Measurements from ENCODE around the gene CAPN1. TPM values are rescaled to one million over a fixed set of nuclear protein-coding genes. Genes with fewer than 3 reads are reported as not detected.

The CAPN1 gene
- total RNA-seq, 2 experiments from 2014 or later: 170 to 179 TPM

DNA sequence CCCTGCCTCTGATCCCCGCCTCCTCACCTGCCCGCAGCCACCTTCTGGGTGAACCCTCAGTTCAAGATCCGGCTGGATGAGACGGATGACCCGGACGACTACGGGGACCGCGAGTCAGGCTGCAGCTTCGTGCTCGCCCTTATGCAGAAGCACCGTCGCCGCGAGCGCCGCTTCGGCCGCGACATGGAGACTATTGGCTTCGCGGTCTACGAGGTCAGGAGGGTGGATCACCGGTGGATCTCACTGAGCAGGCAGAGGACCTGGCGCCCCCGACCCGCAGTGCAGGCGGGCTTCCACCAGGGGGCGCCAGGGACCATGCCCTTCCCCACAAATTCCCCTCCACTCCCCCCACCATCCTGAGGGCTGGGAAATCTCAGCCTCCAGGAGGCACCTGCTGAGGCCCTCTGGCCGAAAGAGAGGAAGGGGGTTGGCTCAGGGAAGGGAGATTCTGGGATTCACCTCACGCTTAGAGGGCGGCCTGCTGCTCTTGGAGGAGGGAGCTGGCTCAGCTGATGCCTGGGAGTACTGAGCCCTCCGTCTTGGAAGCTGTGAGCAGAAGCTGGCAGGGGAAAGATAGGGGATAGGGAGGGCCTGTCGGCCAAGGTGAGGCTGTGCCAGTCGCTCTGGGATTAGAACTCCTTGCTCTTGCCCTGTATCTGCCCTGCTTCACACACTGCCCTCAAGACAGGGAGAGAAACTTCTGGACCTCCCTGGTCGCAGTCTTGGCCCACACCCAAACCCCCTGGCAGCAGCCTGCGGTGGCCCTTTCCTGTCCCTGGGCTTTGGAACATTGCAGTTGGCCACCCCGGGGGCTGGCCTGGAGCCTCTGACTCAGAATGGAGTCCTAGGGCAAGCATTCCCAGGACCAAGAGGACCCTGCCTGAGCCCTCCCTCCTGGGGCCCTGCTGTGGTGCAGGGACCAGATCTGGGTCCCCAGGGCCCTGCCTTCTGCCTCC lies 23.2 kb downstream of the CAPN1 start:
- no peaks in the 10 kb centered on the region for H3K9me3 Mint-ChIP-seq (ENCODE audit: insufficient read depth)
- DNase-seq (peak; percentile 54), ATAC-seq (peak; percentile 66)
- H3K27ac Mint-ChIP-seq: no peak overlapping the region
- peaks cover 13% of the 10 kb centered on the region for H3K4me1 Mint-ChIP-seq (ENCODE audit: low read depth)
- no peaks in the 10 kb centered on the region for H3K27me3 Mint-ChIP-seq (ENCODE audit: low read depth)
- ChIA-PET POLR2A (no interaction called here), CTCF (interaction anchor here (0.6 to 2.7 kb wide), 16 partner anchors 8 to 127 kb away, joined by 3 to 13 read pairs (median 4); partner anchors contain the start of genes CDC42EP2, FAU, MRPL49 and POLA2)
- H3K36me3 Mint-ChIP-seq (ENCODE audit: low read depth): peaks cover 28% of the 10 kb centered on the region
- no peak overlapping the region for H3K4me3 Mint-ChIP-seq

DNA sequence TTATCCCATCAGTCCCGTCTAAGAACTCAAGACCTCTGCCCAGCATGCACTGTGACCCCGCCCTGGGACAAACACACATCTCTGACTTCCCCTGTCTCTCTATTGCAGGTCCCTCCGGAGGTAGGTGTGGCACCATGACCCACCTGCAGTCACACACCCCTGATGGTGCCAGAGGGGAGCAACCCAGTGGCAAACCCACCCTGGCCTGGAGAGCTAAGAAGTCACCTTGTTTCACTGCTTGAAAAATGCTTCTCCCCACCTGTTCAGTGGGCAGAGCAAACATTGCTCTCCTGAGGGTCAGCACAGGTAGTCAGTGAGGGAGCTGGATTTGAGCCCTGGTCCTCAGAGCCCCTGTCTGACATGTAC lies 23.9 kb downstream of the CAPN1 start:
- CTCF ChIA-PET: interaction anchor here (0.6 to 2.7 kb wide), 16 partner anchors 8 to 126 kb away, joined by 3 to 13 read pairs (median 4); partner anchors contain the start of genes CDC42EP2, FAU, MRPL49 and POLA2
- H3K4me1 Mint-ChIP-seq (ENCODE audit: low read depth): peaks cover 13% of the 10 kb centered on the region
- H3K27ac Mint-ChIP-seq: no peak overlapping the region

DNA sequence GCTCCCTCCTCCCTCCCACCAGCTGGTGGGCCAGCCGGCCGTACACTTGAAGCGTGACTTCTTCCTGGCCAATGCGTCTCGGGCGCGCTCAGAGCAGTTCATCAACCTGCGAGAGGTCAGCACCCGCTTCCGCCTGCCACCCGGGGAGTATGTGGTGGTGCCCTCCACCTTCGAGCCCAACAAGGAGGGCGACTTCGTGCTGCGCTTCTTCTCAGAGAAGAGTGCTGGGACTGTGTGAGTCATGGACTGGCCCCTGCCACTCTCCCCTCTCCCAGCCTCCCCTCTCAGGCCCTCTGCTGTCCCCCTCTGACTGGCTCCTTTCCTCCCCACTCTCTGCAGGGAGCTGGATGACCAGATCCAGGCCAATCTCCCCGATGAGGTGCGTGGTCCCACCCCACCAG lies 24.7 kb downstream of the CAPN1 start:
- Mint-ChIP-seq H3K4me3 (no peak overlapping the region), H3K27me3 (ENCODE audit: low read depth) (no peaks in the 10 kb centered on the region), H3K4me1 (ENCODE audit: low read depth) (peaks cover 13% of the 10 kb centered on the region), H3K36me3 (ENCODE audit: low read depth) (peaks cover 36% of the 10 kb centered on the region), H3K27ac (no peak overlapping the region), H3K9me3 (ENCODE audit: insufficient read depth) (no peaks in the 10 kb centered on the region)
- no peak for ATAC-seq
- CTCF ChIA-PET: interaction anchor here (0.6 to 2.2 kb wide), 4 partner anchors 9 to 109 kb away, joined by 3 to 13 read pairs (median 4); partner anchors contain the start of gene CDC42EP2
- POLR2A ChIA-PET: no interaction called here
- DNase-seq: no peak

More for the DNA sequence above, 23.9 kb downstream of the CAPN1 start:
- H3K36me3 Mint-ChIP-seq (ENCODE audit: low read depth): peaks cover 33% of the 10 kb centered on the region
- POLR2A ChIA-PET: interaction anchor here (0.7 kb wide), 1 partner anchor 20 kb away, joined by 4 read pairs; no protein-coding TSS in a partner anchor
- H3K9me3 Mint-ChIP-seq (ENCODE audit: insufficient read depth): no peaks in the 10 kb centered on the region
- H3K27me3 Mint-ChIP-seq (ENCODE audit: low read depth): no peaks in the 10 kb centered on the region
- ATAC-seq: no peak
- no peak for DNase-seq
- no peak overlapping the region for H3K4me3 Mint-ChIP-seq

DNA sequence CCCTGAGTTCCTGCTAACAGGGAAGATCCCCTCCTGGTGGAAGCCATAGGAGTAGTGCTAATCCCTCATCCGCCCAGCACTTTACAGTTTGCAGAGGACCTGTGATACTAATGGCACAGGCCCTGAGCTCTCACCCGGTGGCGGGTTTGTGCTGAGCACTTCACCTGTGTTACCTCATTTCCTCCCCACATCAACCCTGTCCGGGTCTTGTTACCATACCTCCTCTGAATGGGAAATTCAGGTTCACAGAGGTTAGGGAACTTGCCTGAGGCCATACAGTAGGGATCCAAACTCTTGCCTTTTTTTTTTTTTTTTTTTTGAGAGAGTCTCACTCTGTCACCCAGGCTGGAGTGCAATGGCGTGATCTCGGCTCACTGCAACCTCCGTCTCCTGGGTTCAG lies 25.2 kb downstream of the CAPN1 start:
- ChIA-PET POLR2A (no interaction called here), CTCF (interaction anchor here (1.6 kb wide), 1 partner anchor 9 kb away, joined by 4 read pairs; no protein-coding TSS in a partner anchor)
- ATAC-seq (no peak), DNase-seq (no peak)
- peaks cover 13% of the 10 kb centered on the region for H3K4me1 Mint-ChIP-seq (ENCODE audit: low read depth)
- no peaks in the 10 kb centered on the region for H3K9me3 Mint-ChIP-seq (ENCODE audit: insufficient read depth)
- no peak overlapping the region for H3K27ac Mint-ChIP-seq
- peaks cover 36% of the 10 kb centered on the region for H3K36me3 Mint-ChIP-seq (ENCODE audit: low read depth)
- no peak overlapping the region for H3K4me3 Mint-ChIP-seq
- H3K27me3 Mint-ChIP-seq (ENCODE audit: low read depth): no peaks in the 10 kb centered on the region

DNA sequence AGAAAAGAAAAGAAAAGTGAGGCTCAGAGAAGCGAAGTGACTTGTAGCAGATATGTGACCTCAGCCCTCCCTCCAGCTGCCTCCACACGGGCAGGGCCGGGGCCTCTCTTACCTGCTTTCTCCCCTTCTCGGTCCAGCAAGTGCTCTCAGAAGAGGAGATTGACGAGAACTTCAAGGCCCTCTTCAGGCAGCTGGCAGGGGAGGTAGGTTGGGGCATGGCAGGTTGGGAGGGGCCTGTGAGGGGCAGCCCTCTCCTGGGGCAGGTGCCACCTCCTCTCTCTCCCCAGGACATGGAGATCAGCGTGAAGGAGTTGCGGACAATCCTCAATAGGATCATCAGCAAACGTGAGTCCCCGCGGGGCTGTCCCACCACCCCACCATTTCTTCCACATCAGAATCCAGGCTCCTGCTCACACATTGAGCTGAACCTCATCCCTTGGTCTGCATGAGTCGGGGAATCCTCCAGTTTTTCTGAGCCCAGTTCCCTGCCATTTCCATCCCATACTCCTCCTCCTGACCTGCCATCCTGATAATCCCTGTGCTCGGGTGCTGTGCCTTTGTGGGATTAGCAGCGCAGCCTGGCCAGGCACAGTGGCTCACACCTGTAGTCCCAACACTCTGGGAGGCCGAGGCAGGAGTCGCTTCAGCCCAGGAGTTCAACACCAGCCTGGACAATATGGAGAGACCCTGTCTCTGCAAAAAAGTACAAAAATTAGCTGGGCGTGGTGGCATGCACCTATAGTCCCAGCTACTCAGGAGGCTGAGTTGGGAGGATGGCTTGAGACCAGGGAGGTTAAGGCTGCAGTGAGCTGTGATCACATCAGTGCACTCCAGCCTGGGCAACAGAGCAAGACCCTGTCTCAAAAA lies 26.4 kb downstream of the CAPN1 start:
- Mint-ChIP-seq H3K4me1 (ENCODE audit: low read depth) (peaks cover 20% of the 10 kb centered on the region), H3K9me3 (ENCODE audit: insufficient read depth) (no peaks in the 10 kb centered on the region), H3K27ac (peak overlapping the region; percentile 43), H3K4me3 (no peak overlapping the region), H3K27me3 (ENCODE audit: low read depth) (no peaks in the 10 kb centered on the region), H3K36me3 (ENCODE audit: low read depth) (peaks cover 36% of the 10 kb centered on the region)
- no peak for DNase-seq
- ChIA-PET POLR2A (no interaction called here), CTCF (interaction anchor here (0.9 kb wide), 2 partner anchors 108 to 123 kb away, joined by 4 read pairs; no protein-coding TSS in a partner anchor)
- no peak for ATAC-seq

DNA sequence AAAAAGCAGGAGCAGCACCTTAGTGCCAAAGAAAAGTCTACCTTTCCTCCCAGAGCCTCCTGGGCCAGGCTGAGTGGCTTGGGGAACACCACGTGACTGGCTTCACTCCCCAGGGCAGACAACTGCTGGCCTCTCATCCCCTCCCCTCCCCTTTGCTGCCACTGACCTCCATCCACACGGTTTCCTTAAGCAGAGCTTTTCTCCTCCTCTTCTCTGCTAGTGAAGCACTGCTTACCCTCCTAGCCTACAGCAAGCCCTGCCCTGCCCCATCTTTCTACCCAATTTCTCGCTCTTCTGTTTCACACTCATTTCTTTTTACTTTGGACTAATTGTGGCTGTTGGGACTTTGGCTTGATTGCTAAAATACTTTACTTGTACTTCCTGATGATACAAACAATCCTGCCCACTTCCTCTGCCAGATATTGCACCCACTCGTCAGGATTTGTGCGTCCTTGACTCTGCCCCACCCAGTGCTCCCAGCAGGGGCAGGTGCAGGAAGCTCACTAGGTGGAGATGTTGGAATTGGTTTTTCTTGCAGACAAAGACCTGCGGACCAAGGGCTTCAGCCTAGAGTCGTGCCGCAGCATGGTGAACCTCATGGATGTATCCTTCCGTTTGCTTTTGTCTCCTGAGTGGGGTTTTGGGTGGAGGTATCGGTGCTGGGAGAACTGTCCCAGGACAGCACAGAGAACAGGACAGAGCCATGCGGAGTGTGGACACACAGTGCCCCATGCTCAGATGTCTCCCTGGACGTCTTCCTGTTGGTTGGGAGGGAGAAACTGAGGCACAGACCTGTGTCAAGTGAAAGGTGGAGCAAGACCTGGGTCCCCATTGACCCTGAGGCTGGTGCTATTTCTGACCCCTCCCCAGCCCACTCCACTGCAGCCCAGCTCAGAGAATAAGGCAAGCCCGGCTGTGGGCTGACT lies 27.3 kb downstream of the CAPN1 start:
- Mint-ChIP-seq H3K36me3 (ENCODE audit: low read depth) (peaks cover 36% of the 10 kb centered on the region), H3K27ac (peak overlapping the region; percentile 43), H3K4me1 (ENCODE audit: low read depth) (peaks cover 29% of the 10 kb centered on the region), H3K27me3 (ENCODE audit: low read depth) (no peaks in the 10 kb centered on the region), H3K9me3 (ENCODE audit: insufficient read depth) (no peaks in the 10 kb centered on the region), H3K4me3 (no peak overlapping the region)
- ChIA-PET CTCF (interaction anchor here (0.9 kb wide), 1 partner anchor 122 kb away, joined by 4 read pairs; no protein-coding TSS in a partner anchor), POLR2A (interaction anchor here (0.5 kb wide), 1 partner anchor 766 kb away, joined by 3 read pairs; no protein-coding TSS in a partner anchor)
- ATAC-seq (no peak), DNase-seq (no peak)

DNA sequence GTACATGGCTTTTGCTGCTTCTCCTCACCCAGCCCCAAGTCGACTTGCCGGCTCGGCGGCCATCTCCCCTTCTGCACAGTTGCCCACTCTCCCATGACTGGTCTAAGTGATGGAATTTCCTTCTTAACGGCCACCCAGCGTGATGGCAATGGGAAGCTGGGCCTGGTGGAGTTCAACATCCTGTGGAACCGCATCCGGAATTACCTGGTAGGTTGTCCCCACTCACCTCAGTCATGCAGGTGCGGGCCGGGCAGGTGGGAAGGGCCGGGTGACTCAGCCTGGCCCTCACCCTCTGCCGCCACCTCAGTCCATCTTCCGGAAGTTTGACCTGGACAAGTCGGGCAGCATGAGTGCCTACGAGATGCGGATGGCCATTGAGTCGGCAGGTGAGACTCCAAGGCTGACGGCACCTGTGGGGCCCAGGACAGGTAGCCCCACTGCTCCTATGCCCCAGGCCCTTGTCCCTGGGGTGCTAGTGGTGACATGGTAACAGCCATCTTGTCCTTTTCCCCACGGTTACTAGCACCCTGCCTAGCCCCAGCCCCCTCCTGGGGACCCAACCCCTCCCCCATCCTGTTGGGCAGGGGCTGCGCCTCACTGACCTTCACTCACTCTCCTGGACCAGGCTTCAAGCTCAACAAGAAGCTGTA lies 28.1 kb downstream of the CAPN1 start:
- H3K4me3 Mint-ChIP-seq: no peak overlapping the region
- H3K36me3 Mint-ChIP-seq (ENCODE audit: low read depth): peaks cover 33% of the 10 kb centered on the region
- ChIA-PET POLR2A (interaction anchor here (0.9 kb wide), 1 partner anchor 53 kb away, joined by 3 read pairs; the partner anchor contains the start of gene POLA2), CTCF (no interaction called here)
- DNase-seq (no peak), ATAC-seq (no peak)
- H3K4me1 Mint-ChIP-seq (ENCODE audit: low read depth): peaks cover 37% of the 10 kb centered on the region
- H3K27me3 Mint-ChIP-seq (ENCODE audit: low read depth): no peaks in the 10 kb centered on the region
- H3K27ac Mint-ChIP-seq: no peak overlapping the region
- H3K9me3 Mint-ChIP-seq (ENCODE audit: insufficient read depth): no peaks in the 10 kb centered on the region

DNA sequence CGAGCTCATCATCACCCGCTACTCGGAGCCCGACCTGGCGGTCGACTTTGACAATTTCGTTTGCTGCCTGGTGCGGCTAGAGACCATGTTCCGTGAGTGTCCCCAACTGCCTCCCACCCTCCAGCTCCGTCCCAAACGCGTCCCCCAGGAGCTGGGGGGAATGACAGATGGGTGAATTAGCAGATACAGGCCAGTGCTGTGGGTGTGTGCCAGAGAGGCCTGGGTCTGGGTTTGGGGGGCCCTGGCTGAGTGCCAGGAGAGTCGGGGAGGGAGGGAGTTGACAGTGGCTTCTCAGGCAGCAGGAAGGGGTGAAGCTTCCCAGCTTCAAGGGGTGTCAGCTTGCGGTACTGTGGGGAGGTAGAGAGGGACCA lies 28.6 kb downstream of the CAPN1 start:
- Mint-ChIP-seq H3K27me3 (ENCODE audit: low read depth) (peaks cover under 1% of the 10 kb centered on the region), H3K9me3 (ENCODE audit: insufficient read depth) (no peaks in the 10 kb centered on the region), H3K36me3 (ENCODE audit: low read depth) (peaks cover 32% of the 10 kb centered on the region), H3K4me3 (no peak overlapping the region), H3K27ac (no peak overlapping the region), H3K4me1 (ENCODE audit: low read depth) (peaks cover 38% of the 10 kb centered on the region)
- ATAC-seq (no peak), DNase-seq (no peak)
- ChIA-PET CTCF (interaction anchor here (0.7 kb wide), 1 partner anchor 13 kb away, joined by 3 read pairs; no protein-coding TSS in a partner anchor), POLR2A (interaction anchor here (0.9 kb wide), 1 partner anchor 52 kb away, joined by 3 read pairs; the partner anchor contains the start of gene POLA2)

DNA sequence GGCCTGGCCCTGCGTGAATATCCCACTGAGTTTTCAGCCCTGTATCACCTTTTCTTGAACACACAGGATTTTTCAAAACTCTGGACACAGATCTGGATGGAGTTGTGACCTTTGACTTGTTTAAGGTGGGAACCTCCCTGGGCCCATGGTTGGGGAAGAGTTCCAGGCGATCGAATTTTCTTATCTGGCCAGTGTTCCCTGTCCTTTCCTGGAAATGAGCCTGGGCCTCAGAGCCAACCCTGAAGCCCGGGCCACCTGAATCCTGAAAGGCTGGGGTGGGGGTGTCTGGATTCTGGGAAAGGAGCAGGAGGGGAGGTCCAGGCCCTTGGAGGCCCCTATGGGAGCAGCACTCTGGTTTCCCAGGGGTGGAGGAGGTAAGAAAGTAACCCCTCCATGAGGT lies 29.0 kb downstream of the CAPN1 start:
- H3K36me3 Mint-ChIP-seq (ENCODE audit: low read depth): peaks cover 30% of the 10 kb centered on the region

More for the DNA sequence above, 29.0 kb downstream of the CAPN1 start:
- Mint-ChIP-seq H3K9me3 (ENCODE audit: insufficient read depth) (no peaks in the 10 kb centered on the region), H3K4me1 (ENCODE audit: low read depth) (peaks cover 42% of the 10 kb centered on the region), H3K27ac (no peak overlapping the region), H3K4me3 (no peak overlapping the region), H3K27me3 (ENCODE audit: low read depth) (peaks cover 5% of the 10 kb centered on the region)
- DNase-seq: no peak
- ATAC-seq: no peak
- CTCF ChIA-PET: interaction anchor here (0.7 kb wide), 1 partner anchor 12 kb away, joined by 3 read pairs; no protein-coding TSS in a partner anchor
- POLR2A ChIA-PET: interaction anchor here (0.9 to 1.1 kb wide), 2 partner anchors 10 to 52 kb away, joined by 3 to 4 read pairs; partner anchors contain the start of gene POLA2

Measured in activated CD8-positive, alpha-beta T cell treated with anti-CD3 and anti-CD28 coated beads, Interleukin-2, amount 10 ng/mL, durations not matched to agents 7 days and 5 days (primary cell).